OCI-LY1 (cell line): Measurements from ENCODE around the gene CDC42EP4.

Experiments used
- CTCF ChIP-seq: fragments of 200-600 bp; sonication (generic), shearing (Covaris generic); IDR thresholded peaks from 2 replicates; pipeline ENCODE4 v1.5.1; 2017; ENCODE audit warnings: mild to moderate bottlenecking, antibody characterized with exemption, low read length, moderate library complexity, mixed read lengths
- EZH2 ChIP-seq: fragments of 200-600 bp; sonication (generic), shearing (Covaris generic); IDR thresholded peaks from 2 replicates; pipeline ENCODE4 v1.8.0; 2017; ENCODE audit warnings: borderline replicate concordance, mixed run types, mild to moderate bottlenecking, antibody characterized with exemption, low read length, moderate library complexity, mixed read lengths

DNA sequence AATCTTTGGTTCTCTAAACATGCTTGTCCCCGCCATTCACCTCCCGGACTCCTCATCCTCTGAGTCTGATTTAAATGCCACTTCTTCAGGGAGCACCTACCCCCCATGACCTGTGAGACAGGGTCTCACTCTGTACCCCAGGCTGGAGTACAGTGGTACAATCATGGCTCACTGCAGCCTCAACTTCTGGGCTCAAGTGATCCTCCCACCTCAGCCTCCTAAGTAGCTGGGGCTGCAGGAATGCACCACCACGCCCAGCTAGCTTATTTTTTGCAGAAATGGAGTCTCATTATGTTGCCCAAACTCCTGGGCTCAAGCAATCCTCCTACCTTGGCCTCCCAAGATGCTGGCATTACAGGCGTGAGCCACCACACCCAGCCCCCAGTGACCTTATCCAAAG lies 37.3 kb downstream of the CDC42EP4 start:
- TF ChIP-seq CTCF (no peak), EZH2 (no peak)
